Muscle layer of colon (tissue), 2 donors: ENCODE results near the gene ART5.
"Not testable (repeated sequence)": the region's sequence is repeated elsewhere in the genome, so short reads cannot be mapped to it uniquely, and the experiment has no call there.

Experiments
- H3K27ac ChIP-seq: one replicate; pipeline ENCODE4 v1.7.0; 2013; ENCODE audit warnings: low read depth, mild to moderate bottlenecking, low read length, moderate library complexity
- H3K27me3 ChIP-seq, 2 donors: one replicate each; pipeline ENCODE4 v1.7.0; 2013; ENCODE audit warnings: low read length in 2 of 2, mild to moderate bottlenecking in 2 of 2; ENCODE audit not compliant: insufficient read depth in 2 of 2, control insufficient read depth in 1 of 2
- H3K36me3 ChIP-seq: one replicate; pipeline ENCODE4 v1.7.0; 2013; ENCODE audit warnings: mild to moderate bottlenecking, low read length; ENCODE audit not compliant: insufficient read depth
- H3K4me1 ChIP-seq: one replicate; pipeline ENCODE4 v1.7.0; 2013; ENCODE audit warnings: mild to moderate bottlenecking, low read length; ENCODE audit not compliant: insufficient read depth
- H3K4me3 ChIP-seq, 2 donors: one replicate each; pipeline ENCODE4 v1.7.0; 2013; ENCODE audit warnings: low read length in 2 of 2, low read depth in 1 of 2, mild to moderate bottlenecking in 1 of 2, moderate library complexity in 1 of 2
- H3K9ac ChIP-seq: one replicate; pipeline ENCODE4 v1.7.0; 2013; ENCODE audit warnings: low read length
- H3K9me3 ChIP-seq: one replicate; pipeline ENCODE4 v1.7.0; 2013; ENCODE audit warnings: mild to moderate bottlenecking, low read length
- donor health status: abdominal sarcoma.
- donor health status: Adenocarcinoma of cecum.

The ART5 gene

DNA sequence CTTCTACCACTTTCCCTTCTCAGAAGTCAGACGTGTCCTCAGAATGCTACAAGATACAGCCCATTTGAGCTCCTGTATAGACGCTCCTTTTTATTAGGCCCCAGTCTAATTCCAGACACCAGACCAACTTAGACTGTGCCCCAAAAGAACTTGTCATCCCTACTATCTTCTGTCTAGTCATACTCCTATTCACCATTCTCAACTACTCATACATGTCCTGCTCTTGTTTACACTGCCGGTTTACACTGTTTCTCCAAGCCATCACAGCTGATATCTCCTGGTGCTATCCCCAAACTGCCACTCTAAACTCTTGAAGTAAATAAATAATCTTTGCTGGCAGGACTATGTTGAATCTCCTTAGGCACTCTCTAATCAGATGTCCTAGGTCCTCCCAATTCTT lies 10.7 kb upstream of the ART5 start:
- H3K27ac ChIP-seq, H3K9me3 ChIP-seq, H3K4me3 ChIP-seq, H3K4me1 ChIP-seq, H3K36me3 ChIP-seq, H3K27me3 ChIP-seq, H3K9ac ChIP-seq: not testable (repeated sequence)

DNA sequence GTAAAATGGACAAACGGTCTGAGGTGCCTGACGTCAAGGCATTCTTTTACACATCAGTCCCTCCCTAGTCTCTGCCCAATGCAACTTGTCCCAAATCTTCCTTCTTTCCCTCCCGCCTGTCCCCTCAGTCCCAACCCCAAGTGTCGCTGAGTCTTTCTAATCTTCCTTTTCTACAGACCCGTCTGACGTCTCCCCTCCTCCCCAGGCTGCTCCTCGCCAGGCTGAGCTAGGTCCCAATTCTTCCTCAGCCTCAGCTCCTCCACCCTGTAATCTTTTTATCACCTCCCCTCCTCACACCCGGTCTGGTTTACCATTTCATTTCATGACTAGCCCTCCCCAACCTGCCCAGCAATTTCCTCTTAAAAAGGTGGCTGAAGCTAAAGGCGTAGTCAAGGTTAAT lies 7.6 kb upstream of the ART5 start:
- H3K4me3 ChIP-seq, H3K27me3 ChIP-seq, H3K9me3 ChIP-seq, H3K4me1 ChIP-seq, H3K36me3 ChIP-seq, H3K27ac ChIP-seq, H3K9ac ChIP-seq: not testable (repeated sequence)

DNA sequence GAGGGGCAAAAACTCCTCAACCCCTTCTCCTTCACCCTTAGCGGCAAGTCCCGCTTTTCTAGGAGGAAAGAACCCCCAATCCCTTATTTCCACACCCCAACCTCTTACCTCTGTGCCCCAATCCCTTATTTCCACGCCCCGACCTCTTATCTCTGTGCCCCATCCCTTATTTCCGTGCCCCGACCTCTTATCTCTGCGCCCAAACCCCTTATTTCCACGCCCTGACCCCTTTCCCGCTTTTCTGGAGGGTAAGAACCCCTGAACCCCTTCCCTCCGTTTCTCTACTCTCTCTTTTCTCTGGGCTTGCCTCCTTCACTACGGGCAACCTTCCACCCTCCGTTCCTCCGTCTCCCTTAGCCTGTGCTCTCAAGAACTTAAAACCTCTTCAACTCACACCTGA lies 7.1 kb upstream of the ART5 start:
- H3K27ac ChIP-seq, H3K4me3 ChIP-seq, H3K27me3 ChIP-seq, H3K9me3 ChIP-seq, H3K4me1 ChIP-seq, H3K36me3 ChIP-seq, H3K9ac ChIP-seq: not testable (repeated sequence)

DNA sequence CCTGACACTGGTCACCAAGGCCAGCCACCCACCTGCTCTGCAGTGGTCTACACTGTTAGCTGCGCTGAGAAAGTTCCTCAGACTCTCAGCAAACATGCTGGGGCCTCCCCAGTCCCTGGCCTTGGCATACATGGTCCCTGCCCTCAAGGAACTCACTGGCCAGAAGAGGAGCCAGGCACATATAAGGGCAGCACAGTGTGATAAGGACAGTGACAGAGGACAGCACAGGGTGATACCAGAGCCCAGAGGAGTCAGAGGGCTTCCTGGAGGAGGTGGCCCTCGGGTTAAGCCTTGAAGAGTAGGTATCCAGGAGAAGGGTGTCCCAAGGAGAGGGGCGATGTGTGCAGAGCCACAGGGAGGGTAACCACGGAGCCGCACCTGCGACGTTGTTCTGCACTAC lies 3.8 kb upstream of the ART5 start:
- Histone ChIP-seq H3K4me1 (peaks cover 9% of the 10 kb centered on the region), H3K27me3 (peaks cover 0 to 24% of the 10 kb centered on the region in 2 donors), H3K27ac (no peak overlapping the region), H3K9me3 (no peaks in the 10 kb centered on the region), H3K36me3 (no peaks in the 10 kb centered on the region), H3K4me3 (no peak overlapping the region), H3K9ac (no peak overlapping the region)

DNA sequence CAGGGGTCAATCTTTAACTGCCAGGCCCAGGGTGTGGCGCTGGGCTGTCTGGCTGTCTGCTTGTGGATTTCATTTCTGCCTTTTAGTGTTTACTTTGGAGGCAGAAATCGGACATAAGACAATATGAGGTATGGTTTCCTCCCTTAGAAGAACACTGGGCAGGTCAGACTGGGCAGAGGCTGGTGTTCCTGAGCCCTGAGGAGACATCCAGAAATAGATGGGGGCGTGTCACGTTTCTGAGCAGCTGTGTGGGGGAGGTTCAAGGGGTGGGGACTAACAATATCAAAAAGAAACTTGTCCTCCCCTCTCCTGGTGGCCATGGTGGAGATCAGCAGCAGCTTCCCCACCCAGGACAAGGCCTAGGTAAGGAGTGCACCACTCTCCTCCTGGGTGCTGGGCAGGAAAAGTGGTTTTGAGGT lies 3.0 kb upstream of the ART5 start, which contains the start of gene ART1:
TSS of gene ART1 (plus strand) at position 312 of the 419 bp plus-strand sequence. CDS start 14,086 bp downstream, outside the sequence.
- Histone ChIP-seq H3K4me3 (no peak within 1 kb of the TSS), H3K36me3 (no peaks in the 10 kb centered on the region), H3K27ac (no peak within 1 kb of the TSS), H3K9ac (no peak within 1 kb of the TSS), H3K9me3 (no peaks in the 10 kb centered on the region), H3K4me1 (peaks cover 9% of the 10 kb centered on the region), H3K27me3 (peaks cover 0 to 24% of the 10 kb centered on the region in 2 donors)

DNA sequence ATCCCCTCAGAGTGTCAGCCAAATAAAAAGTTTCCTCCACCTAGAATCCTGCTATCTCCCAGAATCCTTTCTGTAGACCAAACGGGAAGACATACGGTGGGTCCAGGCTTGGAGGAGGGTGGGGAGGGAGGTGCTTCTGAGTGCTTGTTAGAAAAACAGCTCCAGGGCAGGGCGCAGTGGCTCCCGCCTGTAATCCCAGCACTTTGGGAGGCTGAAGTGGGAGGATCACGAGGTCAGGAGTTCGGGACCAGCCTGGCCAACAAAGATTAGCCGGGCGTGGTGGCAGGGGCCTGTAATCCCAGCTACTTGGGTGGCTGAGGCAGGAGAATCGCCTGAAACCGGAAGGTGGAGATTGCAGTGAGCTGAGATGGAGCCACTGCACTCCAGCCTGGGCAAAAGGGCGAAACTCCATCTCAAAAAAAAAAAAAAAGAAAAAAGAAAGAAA lies 1.3 kb upstream of the ART5 start:
- Histone ChIP-seq H3K4me3 (peak overlapping the region in 1 of 2 donors; percentile 70), H3K27me3 (peaks cover 0 to 24% of the 10 kb centered on the region in 2 donors)
- not testable (repeated sequence) for H3K9ac ChIP-seq, H3K4me1 ChIP-seq, H3K9me3 ChIP-seq, H3K27ac ChIP-seq, H3K36me3 ChIP-seq

DNA sequence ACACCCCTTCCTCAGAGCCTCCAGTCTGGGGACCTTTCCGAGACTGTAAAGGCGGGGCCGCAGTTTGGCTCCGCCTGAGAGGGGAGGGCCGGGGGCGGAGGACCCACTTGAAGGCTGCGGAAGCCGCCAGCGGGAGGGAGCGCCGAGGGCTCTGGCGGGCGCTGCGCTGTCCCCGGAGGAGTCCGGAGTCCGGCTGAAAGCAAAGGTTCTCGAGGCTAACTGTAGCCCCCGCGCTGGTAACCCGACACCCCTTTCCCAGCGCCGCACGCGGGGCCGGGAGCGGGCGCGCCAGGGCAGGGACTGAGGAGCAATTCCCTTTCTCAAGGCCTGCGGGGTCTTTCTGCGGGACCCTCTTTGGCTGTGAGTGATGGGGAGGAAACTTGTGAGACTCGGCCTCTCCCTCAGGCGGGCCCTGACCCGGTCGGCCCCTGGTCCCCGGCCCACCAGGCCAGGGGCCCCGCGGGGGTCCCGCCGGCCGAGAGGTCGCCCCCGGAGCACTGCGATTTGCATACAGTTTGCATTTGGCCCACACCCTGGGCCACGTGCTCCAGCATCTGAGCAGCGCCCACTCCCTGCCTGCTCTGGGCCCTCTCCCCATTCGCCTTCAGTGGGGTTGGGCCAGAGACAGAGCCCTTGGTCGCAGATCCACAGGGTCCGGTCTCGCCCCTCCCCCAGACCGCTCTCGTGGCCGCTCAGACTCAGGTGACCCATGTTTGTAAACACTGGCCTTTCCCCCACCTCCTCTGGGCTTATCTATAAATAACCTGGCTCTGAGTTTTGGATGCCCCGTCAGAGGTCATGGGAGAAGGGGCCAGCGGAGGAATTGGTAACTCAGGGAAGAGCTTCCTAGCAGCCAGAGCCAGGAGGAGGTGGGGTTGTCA lies 519 bp upstream of the ART5 start:
- Histone ChIP-seq H3K9me3 (no peaks in the 10 kb centered on the region), H3K4me1 (peaks cover 9% of the 10 kb centered on the region), H3K4me3 (peak overlapping the region; percentile 31 to 70), H3K36me3 (no peaks in the 10 kb centered on the region), H3K27ac (no peak overlapping the region), H3K27me3 (peaks cover 0 to 24% of the 10 kb centered on the region in 2 donors), H3K9ac (peak overlapping the region; percentile 33)

DNA sequence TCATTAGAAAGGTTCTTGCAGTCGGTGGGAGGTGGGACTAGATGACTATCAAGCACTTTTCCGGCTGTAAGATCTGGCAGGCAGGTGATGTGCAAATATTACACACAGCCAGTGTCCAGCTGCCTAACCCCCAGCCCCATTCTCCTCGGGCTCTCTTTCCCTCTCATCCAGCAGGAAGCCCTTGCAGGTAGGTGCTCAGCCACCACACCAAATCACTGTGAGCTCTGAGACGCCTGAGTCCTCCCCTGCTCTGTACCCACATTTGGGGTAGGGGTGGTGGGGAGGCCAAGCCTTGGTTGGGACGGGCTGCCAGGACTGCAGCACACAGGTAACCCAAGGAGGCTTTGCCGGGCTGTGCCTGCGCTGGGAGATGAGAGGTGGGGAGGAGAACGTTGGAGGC lies 601 bp downstream of the ART5 start:
- no peaks in the 10 kb centered on the region for H3K9me3 ChIP-seq
- no peak overlapping the region for H3K9ac ChIP-seq
- H3K27ac ChIP-seq, result no peak overlapping the region
- no peaks in the 10 kb centered on the region for H3K36me3 ChIP-seq
- no peak overlapping the region for H3K4me3 ChIP-seq
- H3K4me1 ChIP-seq, result peaks cover 9% of the 10 kb centered on the region
- peaks cover 0 to 24% of the 10 kb centered on the region in 2 donors for H3K27me3 ChIP-seq

DNA sequence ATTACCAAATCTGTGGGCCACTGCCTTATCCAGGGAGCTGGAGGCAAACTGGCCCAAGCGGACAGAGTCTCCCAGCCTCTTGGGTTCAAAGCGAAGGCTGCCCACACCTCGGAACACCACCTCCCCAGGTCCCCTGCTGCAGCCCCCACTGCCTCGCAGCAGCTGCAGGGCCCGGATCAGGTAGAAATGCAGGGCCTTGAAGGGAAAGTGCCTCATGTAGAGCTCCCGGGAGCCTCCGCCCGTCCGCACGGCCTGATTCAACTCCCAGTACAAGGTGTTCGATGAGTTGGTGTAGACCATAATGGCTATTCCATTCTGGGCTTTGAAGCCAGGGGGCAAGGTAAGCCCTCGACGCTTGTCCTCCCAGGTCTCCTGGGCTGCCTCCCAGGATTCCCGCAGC lies 2.0 kb downstream of the ART5 start:
- Histone ChIP-seq H3K9ac (no peak overlapping the region), H3K4me3 (no peak overlapping the region), H3K27me3 (peaks cover 0 to 16% of the 10 kb centered on the region in 2 donors), H3K36me3 (no peaks in the 10 kb centered on the region), H3K9me3 (no peaks in the 10 kb centered on the region), H3K27ac (no peak overlapping the region), H3K4me1 (peaks cover 9% of the 10 kb centered on the region)

DNA sequence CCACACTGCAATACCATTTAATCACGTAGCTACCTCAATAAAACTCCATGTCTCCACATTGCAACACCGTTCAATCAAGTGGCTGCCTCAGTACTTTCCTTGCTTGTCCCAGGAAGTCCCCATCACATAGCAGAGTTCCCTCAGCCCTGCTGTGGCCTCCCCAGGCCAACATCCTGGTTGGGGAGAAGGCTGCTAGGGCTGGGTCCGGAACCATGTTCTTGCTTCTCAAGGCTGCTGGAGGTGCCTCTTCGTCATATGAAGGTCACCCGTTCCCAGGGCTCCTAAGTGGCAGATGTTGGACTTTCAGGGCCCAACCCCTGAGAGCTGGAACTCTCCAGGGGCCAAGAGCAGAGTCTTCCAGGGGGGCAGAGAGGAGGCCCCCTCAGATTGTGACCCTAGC lies 3.3 kb downstream of the ART5 start:
- no peak overlapping the region for H3K27ac ChIP-seq
- no peaks in the 10 kb centered on the region for H3K36me3 ChIP-seq
- H3K9ac ChIP-seq, result no peak overlapping the region
- H3K27me3 ChIP-seq, result peaks cover 0 to 13% of the 10 kb centered on the region in 2 donors
- H3K4me1 ChIP-seq, result peaks cover 9% of the 10 kb centered on the region
- H3K4me3 ChIP-seq, result no peak overlapping the region
- H3K9me3 ChIP-seq, result no peaks in the 10 kb centered on the region

DNA sequence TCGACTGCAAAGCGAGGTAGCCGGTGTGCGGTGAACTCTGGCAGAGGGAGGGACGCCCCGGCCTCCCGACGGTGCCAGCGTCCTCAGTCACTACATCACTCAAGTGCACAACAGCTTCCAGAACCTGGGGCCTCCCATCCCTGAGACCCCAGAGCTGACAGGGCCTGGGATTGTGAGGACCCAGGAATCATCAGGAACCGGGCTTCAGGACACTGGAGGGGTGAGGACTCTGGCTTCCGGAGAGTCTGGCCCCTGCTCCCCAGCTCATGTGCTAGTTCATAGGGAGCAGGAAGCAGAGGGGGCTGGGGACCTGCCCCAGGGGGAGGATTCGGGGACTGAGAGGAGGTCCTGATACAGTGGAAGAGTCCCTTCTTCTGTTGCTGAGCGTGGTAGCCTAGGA lies 4.6 kb downstream of the ART5 start:
- Histone ChIP-seq H3K27ac (no peak overlapping the region), H3K9me3 (no peaks in the 10 kb centered on the region), H3K4me3 (no peak overlapping the region), H3K36me3 (no peaks in the 10 kb centered on the region), H3K27me3 (peaks cover 0 to under 1% of the 10 kb centered on the region in 2 donors), H3K4me1 (peaks cover 1% of the 10 kb centered on the region), H3K9ac (no peak overlapping the region)
